Medulla oblongata (tissue), 1 donor: Measurements from ENCODE around the gene PPRC1.

Experiments
- DNase-seq: peaks from one replicate; pipeline ENCODE4 v3.0.0-alpha.2; 2015; ENCODE audit errors: extremely low spot score

PPRC1 gene

DNA sequence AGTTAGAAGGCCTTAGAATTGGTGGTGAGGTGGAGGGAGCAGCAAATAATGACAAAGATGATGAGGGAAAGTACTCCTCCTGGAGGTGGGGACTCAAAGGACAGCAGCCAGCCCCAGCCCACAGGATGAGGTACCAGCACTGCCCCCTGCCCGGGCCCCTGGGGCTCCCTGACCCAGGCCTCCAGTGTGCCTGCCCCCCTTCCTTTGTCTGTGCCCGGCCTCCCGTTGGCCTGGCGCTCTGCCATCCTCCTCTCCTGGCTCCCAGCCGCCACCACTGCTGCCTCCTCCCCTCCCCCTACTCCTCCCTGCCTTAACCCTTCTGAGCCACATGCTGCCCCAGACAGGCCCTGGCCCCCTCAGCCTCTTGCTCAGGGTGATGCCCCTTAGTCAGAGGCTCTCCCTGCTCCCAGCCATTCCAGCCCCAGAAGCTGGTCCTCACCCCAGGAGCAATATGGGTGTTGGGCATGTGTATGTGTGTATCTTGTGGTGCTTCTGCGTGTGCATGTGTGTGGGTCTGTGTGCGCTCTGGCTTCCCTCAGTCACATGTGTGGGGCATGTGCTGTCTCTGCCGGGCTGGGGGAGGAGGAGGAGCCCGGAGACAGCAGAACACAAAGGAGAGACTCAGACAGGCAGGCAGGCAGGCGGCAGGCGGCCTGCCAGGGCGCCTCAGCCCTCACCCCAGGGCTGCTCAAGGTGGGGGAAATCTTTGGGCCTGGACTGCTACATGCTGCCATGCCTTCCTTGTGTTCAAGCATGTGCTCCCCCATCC is 15.3 kb upstream of the PPRC1 start:
- DNase-seq = peak; percentile 93

DNA sequence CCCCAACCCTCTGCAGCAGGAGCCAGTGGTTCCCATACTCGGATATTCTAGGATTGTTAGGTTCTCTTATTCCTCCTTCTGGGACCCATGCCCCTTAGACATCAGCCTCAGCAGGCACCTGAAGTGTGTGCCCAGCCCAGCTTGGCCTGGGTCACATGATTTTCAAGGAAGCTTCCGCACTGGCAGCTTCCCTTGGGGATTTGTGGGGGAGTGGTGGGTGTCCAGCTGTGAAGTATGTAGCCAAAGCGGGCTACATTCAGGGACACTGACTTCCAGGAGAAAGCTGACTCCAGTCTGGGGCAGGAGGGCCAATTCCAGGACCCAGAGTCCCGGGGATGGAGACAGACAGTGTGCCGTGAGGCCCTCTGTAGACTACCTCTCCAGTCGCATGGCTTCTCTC is 14.0 kb upstream of the PPRC1 start:
- DNase-seq = peak; percentile 67

DNA sequence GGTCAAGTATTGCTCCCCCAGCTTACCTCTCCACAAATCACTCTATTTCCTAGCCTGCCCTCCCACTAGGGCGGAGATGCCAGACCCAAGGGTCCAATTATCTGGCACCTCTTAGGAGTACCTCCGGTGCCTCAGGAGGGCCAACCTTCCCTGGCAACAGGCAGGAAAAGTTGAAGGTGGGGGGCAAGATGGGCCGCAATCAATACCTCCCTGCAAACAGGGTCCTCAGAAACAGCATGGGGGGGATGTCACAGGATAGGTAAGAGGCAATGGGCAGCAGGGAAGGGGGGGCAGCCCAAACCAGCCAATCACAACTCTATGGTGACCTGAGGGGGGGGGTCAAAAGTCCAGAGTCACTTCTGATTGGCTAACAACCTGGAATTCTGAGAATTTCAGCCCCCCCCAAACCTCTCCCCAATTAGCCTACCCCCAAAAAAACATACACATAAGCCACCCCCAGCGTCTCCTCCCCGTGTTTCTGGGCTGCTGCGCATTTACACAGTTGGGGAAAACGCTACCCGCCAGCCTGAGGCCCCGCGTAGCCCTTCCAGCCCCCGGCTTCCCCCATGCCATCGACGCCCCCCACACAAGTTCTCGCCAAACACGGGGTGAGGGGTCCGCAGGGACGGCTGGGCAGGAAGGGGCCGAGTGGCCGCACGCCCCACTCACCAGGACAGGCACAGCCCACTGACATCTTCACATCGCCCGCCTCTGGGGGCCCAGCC is 13.3 kb upstream of the PPRC1 start:
- peak; percentile 80 for DNase-seq

DNA sequence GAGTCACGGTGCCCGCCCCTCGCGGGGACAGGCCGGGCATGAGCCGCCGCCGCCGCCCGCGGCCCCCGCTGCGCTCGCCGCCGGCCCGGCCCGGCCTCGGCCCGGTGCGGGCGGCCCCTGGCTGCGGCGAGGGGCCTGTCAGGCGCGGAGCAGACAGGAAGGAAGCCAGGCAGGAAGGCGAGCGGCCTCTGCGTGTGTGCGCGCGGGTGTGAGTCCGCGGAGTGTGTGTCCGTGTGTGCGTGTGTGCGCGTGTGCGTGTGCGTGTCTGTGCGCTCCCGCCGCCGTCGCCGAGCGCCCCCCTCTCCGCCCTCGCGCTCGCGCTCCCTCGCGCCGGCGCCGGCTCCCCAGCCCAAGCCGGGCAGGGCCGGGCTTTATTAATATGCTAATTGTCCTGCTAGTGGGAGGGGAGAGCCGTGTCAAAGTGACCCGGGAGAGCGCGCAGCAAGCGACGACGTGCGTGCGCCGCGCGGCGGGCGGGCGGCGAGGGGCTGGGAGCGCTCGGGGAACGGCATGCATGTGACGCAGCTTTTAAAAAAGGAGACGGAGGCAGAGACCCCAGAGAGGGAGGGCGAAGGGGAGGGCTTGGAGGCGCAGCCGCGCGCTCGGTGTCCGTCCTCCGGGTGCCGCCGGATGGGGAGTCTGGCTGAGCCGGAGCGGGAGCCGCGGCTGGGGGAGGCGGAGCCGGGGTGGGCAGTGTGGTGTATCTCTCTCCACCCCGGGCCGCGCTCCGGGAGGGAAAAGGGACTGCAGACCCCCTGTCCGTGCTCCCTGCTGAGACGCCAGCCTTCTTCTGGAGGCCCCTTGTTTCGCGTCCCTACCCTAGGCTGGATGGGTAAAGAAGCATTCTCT is 12.5 kb upstream of the PPRC1 start, which contains the start of gene LDB1:
Gene LDB1 (minus strand): TSS at position 227 of the 849 bp plus-strand sequence. CDS start 258 bp downstream, outside the sequence.
- DNase-seq = peak; percentile 92

DNA sequence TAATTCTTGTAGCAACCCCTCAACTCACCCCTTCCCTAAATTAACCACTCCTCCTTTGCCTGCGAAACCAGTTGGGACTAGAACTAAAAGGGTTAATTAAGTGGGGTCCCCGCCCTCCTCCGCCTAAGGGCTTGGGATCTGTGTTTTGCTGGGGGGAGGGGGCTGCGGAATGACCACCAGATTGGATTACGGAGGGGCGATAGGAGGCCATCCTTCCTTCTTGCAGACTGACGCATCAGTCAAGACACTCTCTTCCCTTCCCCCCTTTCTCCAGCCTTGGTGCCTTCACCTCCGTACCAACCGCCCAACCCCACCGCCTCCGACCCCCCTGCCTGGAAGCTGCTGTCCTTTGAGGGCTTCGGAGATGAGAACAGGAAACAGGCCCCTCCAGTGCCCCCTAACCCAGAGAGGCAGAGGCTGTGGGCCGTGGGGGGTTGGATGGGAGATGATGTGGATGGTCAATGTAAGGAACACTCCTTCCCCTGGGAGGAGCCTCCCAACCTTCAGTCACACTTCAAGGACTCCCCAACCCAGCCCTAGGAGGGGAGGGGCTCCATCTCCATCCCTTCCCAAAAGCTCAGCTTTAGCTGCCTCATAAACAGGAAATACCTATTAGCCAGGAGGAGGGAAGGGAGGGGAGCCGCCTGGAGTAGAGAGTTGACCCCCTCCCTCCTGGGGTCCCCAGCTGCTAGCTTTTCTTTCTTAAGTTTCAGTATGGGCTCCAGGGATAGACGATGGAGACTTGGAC is 11.7 kb upstream of the PPRC1 start:
- peak; percentile 54 for DNase-seq

DNA sequence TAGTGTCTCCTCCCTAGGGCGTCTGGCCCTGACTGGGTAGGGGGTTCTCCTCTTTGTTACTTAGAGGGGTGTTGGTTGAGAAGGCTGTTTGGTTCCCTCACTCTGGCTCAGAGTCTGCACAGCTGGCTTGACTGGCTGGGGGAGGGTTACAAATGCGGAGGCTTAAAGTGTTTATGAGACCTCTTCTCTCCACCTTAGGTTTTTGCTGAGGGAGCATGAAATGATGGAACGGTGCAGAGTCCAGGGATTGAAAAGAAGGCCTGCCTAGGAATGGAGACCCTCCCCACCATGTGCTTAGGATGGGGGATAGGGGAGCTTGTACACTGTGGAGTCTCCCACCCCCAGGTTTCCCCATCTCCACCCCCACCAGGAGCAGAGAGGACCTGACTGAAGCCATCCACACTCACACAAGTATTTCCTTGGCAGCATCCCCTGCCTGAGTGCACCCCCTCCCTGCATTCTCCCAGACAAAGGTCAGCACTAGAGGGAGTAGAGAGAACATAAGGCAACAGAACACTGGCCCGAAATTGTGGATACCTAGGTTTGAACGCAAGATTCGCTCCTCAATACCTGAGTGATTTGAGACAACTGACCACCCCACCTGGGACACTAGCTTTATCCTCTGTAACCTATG is 11.0 kb upstream of the PPRC1 start:
- peak; percentile 24 for DNase-seq

DNA sequence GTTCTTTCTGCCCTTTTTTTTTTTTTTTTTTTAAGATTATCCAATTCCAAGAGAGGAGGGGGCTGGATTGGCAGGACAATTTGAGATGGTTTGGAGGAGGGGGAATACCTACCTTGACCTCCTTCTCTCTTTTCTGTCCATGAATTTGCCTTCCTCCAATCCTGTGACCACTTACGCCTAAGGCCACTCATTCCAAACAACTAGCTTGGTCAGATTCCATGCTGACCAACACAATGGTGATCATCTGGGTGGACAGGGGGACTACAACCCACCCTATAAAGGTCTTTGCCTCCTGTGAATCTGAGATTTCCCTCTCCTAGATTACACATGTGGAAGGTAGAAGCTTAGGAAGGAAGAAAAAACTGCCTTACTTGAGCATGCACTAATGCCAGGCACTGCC is 10.4 kb upstream of the PPRC1 start:
- no peak for DNase-seq

DNA sequence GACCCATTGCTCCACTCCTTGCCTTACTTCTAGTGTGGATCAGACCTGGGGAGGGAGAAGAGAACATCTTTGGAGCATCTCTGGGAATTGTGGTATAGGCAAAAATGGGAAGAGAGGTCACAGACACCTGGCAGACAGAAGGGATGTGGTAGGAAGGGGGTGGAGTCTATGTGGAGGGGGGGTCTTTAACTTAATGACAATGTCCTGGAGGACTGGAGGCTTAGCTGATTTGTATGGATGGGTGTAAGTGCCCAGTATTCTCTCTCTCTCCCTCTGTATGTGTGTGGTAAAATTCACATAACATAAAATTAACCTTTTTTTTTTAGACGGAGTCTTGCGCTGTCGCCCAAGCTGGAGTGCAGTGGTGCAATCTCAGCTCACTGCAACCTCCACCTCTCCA is 9.6 kb upstream of the PPRC1 start:
- DNase-seq = no peak

DNA sequence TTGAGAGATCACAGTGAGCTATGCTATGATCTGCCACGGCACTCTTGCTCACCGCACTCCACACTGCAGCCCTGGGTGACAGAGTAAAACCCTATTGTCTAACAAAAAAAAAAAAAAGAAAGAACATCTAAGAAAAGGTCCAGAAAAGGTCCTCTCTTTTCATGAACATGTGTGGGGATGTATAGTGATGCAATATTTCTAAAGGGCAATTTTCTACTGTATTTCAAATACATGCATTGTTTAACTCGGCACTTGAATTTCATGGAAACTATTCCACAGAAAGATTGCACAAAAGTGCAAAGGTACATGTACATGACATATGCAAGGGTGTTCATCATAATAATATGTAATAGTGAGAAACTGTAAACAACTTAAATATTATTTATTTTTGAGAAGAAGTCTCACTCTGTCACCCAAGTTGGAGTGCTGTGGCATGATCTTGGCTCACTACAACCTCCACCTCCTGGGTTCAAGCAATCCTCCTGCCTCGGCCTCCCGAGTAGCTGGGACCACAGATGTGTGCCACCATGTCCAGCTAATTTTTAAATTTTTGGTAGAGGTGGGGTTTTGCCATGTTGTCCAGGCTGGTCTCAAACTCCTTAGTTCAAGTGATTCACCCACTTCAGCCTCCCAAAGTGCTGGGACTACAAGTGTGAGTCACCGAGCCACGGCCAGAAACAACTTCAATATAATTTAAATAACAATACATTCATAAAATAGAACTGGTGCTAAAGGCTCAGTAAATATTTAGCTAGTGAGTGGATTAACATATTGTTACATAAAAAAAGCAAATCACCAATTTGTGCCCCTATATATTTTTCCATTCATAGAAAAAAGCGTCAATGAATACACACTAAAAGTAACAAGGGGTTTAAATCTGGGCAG is 1.3 kb upstream of the PPRC1 start:
- no peak for DNase-seq

DNA sequence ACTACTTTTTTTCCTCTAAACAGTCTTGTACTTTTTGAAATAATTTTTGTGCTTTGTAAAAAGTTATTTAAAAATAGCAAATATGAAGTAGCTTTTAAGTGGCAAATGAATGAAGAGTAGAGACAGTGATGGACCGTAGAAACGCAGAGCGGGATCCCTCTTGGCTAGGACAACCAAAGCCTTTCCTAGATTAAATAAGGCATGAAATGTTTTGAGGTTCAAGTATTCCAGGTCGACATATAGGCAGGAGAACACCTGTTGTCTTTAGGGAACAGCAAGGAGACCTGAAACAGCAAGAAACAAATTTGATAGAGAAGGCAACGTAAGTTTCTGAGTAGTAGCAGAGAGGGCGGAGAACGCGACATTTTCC is 662 bp upstream of the PPRC1 start:
- no peak for DNase-seq

DNA sequence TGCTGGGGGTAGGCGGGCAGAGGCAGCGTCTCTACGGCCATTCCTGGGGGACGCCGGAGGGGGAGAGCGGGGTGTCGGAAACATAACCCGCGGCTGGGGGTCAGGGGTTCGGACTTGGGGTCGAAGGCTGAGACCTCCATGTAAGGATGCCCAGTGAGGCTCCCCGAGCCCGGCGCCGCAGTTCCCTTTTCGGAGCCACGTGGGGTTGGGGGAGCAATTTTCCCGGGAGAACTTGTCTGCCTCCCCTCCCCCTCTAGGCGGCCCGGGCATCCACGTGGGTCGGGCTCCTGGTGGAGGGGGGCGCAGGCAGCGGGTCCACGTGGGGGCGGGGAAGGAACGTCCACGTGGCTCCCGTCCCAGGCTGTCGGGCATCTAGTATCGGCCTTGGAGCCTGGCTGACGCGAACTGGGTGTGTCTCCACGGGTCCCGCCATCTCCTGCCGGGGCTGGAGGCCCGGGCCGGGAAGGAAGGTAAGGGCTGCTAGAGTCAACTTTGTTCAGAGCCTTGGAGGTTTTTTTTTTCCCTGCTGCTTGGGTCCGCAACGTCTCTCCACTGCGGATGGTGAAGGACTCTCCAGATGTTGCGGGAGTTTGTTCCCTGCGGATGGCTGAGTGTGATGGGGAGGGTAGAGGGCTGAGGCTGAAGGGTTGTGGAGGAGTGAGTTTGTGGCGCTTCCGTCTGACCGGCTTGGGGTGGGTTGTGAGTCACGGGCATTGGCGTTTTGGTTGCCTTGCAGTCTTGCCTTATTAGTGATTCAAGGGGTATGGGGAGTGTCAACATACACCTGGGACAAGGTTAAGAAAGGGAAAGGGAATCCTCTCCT is 744 bp downstream of the PPRC1 start:
- DNase-seq = peak; percentile 84

DNA sequence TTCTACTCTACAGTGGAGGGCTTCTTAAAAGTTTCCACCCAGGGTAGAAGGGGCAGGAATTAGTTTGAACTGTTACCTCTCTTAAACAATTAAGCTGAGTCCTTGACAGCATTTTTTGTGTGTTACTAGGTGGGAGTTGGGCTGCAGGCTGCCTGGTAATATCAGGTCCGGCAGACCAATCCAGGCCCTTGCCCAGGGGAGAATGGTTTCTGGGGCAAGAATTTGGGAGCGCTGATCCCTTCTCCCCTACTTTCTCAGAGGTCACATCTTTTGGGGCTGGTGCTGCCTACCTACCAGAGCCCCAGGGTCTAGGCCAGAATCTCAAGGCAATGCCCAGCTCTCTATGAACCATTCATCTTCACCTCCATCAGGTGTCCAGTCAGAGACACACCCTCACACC is 1.6 kb downstream of the PPRC1 start:
- DNase-seq = no peak

DNA sequence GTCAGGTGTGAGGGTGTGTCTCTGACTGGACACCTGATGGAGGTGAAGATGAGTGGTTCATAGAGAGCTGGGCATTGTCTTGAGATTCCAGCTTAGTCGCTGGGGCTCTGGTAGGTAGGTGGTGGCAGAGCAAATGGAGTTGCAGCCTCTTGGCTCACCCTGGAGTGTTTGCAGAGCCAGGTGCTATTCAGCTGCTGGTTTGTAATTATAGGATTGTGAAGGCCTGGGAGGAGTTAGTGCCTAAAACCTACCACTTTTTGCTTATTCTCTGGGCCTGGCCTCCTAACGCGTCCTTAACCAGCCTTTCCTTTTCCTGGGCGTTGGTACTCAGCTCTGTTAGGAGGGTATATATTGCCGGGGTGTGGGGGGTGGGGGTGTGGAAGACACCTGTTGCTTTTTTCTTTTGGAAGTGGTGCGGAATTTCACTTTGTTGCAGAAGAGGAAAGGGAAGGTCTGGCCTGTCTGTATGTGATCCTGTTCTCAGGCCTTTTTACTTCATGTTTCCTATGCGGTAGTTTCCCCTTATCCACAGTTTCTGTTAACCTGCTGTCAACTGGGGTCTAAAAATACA is 3.2 kb downstream of the PPRC1 start:
- DNase-seq = no peak

DNA sequence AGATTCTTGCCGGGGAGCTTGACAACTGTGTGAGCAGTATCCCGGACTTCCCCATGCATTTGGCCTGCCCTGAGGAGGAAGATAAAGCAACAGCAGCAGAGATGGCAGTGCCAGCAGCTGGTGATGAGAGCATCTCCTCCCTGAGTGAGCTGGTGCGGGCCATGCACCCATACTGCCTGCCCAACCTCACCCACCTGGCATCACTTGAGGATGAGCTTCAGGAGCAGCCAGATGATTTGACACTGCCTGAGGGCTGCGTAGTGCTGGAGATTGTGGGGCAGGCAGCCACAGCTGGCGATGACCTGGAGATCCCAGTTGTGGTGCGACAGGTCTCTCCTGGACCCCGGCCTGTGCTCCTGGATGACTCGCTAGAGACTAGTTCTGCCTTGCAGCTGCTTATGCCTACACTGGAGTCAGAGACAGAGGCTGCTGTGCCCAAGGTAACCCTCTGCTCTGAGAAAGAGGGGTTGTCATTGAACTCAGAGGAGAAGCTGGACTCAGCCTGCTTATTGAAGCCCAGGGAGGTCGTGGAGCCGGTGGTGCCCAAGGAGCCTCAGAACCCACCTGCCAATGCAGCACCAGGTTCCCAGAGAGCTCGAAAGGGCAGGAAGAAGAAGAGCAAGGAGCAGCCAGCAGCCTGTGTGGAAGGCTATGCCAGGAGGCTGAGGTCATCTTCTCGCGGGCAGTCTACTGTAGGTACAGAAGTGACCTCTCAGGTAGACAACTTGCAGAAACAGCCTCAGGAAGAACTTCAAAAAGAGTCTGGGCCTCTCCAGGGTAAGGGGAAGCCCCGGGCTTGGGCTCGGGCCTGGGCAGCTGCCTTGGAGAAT is 6.7 kb downstream of the PPRC1 start:
- DNase-seq = no peak

DNA sequence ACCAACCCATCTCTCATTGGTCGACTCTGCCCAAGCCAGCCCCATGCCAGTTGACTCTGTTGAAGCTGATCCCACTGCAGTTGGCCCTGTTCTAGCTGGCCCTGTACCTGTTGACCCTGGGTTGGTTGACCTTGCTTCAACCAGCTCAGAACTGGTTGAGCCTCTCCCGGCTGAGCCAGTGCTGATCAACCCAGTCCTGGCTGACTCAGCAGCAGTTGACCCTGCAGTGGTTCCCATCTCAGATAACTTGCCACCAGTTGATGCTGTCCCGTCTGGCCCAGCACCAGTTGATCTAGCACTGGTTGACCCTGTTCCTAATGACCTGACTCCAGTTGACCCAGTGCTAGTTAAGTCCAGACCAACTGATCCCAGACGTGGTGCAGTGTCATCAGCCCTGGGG is 7.4 kb downstream of the PPRC1 start:
- DNase-seq = no peak

DNA sequence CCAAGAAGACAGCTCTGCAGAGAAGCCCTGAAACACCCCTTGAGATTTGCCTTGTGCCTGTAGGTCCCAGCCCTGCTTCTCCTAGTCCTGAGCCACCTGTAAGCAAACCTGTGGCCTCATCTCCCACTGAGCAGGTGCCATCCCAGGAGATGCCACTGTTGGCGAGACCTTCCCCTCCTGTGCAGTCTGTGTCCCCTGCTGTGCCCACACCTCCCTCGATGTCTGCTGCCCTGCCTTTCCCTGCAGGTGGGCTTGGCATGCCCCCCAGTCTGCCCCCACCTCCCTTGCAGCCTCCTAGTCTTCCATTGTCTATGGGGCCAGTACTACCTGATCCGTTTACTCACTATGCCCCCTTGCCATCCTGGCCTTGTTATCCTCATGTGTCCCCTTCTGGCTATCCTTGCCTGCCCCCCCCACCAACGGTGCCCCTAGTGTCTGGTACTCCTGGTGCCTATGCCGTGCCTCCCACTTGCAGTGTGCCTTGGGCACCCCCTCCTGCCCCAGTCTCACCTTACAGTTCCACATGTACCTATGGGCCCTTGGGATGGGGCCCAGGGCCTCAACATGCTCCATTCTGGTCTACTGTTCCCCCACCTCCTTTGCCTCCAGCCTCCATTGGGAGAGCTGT is 8.2 kb downstream of the PPRC1 start:
- no peak for DNase-seq

DNA sequence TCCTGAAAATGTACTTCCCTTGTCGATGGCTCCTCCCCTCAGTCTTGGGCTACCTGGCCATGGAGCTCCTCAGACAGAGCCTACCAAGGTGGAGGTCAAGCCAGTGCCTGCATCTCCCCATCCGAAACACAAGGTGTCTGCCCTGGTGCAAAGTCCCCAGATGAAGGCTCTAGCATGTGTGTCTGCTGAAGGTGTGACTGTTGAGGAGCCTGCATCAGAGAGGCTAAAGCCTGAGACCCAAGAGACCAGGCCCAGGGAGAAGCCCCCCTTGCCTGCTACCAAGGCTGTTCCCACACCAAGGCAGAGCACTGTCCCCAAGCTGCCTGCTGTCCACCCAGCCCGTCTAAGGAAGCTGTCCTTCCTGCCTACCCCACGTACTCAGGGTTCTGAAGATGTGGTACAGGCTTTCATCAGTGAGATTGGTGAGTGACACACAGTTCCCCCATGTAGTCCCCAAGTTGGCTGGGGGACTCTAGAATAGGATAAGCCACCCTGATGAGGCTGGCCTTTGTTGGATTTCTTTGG is 8.8 kb downstream of the PPRC1 start:
- DNase-seq = no peak
